Naive thymus-derived CD8-positive, alpha-beta T cell (primary cell): ENCODE data around the gene SLC38A5. TPM values are rescaled to one million over a fixed set of nuclear protein-coding genes. Genes with fewer than 3 reads are reported as not detected.
"Not testable (repeated sequence)": the region's sequence is repeated elsewhere in the genome, so short reads cannot be mapped to it uniquely, and the experiment has no call there.

Source experiments
- ATAC-seq, 2 donors: fragments of 150-1000 bp; cut with Tn5 transposase in 1 of 2; sonication (Bioruptor Pico), chemical (Tn5 transposase) in 1 of 2; 1 replicate in 1 of 2; 2 replicates in 1 of 2; pipeline ENCODE4 v1.10.0; 2021; ENCODE audit warnings: mild to moderate bottlenecking in 2 of 2, moderate library complexity in 2 of 2
- POLR2A ChIA-PET: fragments of 350-600 bp; sonication (Branson Sonifier 250); formaldehyde crosslinking; loops from one replicate; lab custom pipeline; 2021; ENCODE audit warnings: antibody characterized with exemption; lab: Charles Lee
- DNase-seq, 10 donors: peaks; one replicate each; pipeline versions ENCODE4 v3.0.0 to v3.0.0-alpha.2; 2020 to 2022
- H3K27ac Mint-ChIP-seq, 10 donors: one replicate each; pipeline ENCODE4 v1.8.0; 2020 to 2022; ENCODE audit warnings: mild to moderate bottlenecking in 10 of 10, mixed read lengths in 10 of 10, moderate library complexity in 4 of 10, inconsistent platforms in 1 of 10
- H3K27me3 Mint-ChIP-seq, 5 donors: one replicate each; pipeline ENCODE4 v1.8.0; 2021 to 2022; ENCODE audit warnings: mixed read lengths in 5 of 5
- H3K36me3 Mint-ChIP-seq, 3 donors: one replicate each; pipeline ENCODE4 v1.8.0; 2020 to 2022; ENCODE audit warnings: mixed read lengths in 3 of 3, mild to moderate bottlenecking in 2 of 3, inconsistent platforms in 1 of 3
- H3K4me1 Mint-ChIP-seq, 4 donors: one replicate each; pipeline ENCODE4 v1.8.0; 2021 to 2022; ENCODE audit warnings: mixed read lengths in 4 of 4
- H3K4me3 Mint-ChIP-seq, 10 donors: one replicate each; pipeline ENCODE4 v1.8.0; 2020 to 2022; ENCODE audit warnings: mild to moderate bottlenecking in 10 of 10, mixed read lengths in 10 of 10, moderate library complexity in 6 of 10, inconsistent platforms in 1 of 10
- H3K9me3 Mint-ChIP-seq, 9 donors: one replicate each; pipeline ENCODE4 v1.8.0; 2020 to 2022; ENCODE audit warnings: mixed read lengths in 9 of 9, mild to moderate bottlenecking in 3 of 9, inconsistent platforms in 1 of 9, moderate library complexity in 1 of 9
- polyA plus RNA-seq, 3 donors: library from polyadenylated mRNA; unstranded; fragments of 300-500 nt; fragmentation: Illumina TruSeq; gene quantifications; one replicate each; pipeline ENCODE4 v1.2.3, GENCODE V29; 2021
- total RNA-seq, 8 experiments: library from RNA in 2 of 8; stranded (reverse) in 2 of 8; gene quantifications; one replicate each; pipeline ENCODE4 v1.2.3 and lab custom pipeline; 2021 to 2026

Gene SLC38A5
- total RNA-seq (10 to 100 TPM; 17.0 to 18.2 TPM), polyA plus RNA-seq (10 to 100 TPM; 11.9 to 18.6 (median 14.0) TPM), total RNA-seq (lab: John Stamatoyannopoulos, UW) (8.7 to 121 (median 11.2) reads per million in 6 experiments)

DNA sequence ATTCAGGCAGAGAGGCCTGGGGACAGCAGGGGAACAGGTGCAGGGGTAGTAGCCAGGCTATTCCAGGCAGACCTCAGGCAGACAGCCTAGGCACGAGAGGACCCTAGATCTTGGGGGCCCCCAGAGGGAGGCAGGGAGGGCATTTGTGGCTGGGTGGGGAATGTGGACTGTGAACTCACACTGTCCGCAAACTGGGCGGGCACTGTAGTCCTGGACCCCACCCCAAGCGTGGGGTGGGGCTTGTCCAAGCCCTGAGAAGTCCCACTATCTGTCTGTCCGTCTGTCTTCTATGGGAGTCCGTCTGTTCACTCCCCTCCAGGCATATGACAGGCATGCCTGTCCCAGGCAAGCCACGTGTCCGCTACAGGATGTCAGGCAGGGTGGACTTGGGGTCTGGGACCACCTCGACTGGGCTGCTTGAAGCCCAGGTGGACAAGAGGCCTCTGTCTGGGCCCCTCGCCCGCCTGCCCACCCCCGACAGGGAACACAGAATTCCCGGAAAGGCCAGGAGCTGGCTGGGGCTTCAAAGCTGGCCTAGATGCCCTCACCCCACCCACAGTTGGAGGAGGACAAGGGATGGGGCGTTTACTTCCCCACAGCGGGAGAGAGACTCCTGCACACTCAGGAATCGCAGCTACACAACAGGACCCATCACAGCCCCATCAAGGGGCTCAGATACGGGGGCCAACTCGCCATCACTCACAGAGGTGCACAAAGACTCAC lies at the start of gene SLC38A5:
Gene SLC38A5, minus strand, starts transcription at position 151 of the 723 bp plus-strand sequence. CDS start 2,336 bp downstream, outside the sequence.
- H3K27me3 Mint-ChIP-seq: no peaks in the 10 kb centered on the region

DNA sequence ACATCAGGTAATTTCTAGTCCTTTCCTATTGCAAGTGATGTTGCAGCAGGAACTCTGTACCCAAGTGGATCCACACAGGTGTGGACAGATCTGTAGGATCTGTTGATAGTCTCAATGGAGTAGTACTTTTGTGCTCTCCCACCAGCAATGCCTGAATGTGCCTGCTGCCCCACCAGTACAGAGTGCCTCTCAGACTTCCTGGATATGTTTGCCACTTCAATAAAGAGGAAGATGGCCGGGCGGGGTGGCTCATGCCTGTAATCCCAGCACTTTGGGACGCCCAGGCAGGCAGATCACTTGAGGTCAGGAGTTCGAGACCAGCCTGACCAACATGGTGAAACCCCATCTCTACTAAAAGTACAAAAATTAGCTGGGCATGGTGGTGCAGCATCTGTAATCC lies 49.4 kb upstream of the SLC38A5 start:
- ATAC-seq, POLR2A ChIA-PET, H3K27me3 Mint-ChIP-seq, H3K4me3 Mint-ChIP-seq, DNase-seq, H3K9me3 Mint-ChIP-seq: not testable (repeated sequence)
- Mint-ChIP-seq H3K4me1 (peaks cover 13 to 38% (median 31%) of the 10 kb centered on the region in 4 donors), H3K27ac (peak overlapping the region in 7 of 10 donors; percentile 13 to 94 (median 57)), H3K36me3 (peaks cover 0 to 18% (median 2%) of the 10 kb centered on the region in 3 donors)

More for the DNA sequence above, at the start of gene SLC38A5:
- POLR2A ChIA-PET: interaction anchor here (1.3 kb wide), 1 partner anchor 104 kb away, joined by 3 read pairs; the partner anchor contains the start of gene RBM3
- peaks cover 0 to 6% (median 0%) of the 10 kb centered on the region in 3 donors for H3K36me3 Mint-ChIP-seq
- peaks cover 17 to 42% (median 29%) of the 10 kb centered on the region in 4 donors for H3K4me1 Mint-ChIP-seq
- peak within 1 kb of the TSS; percentile 67 to 96 (median 90) for H3K27ac Mint-ChIP-seq
- H3K4me3 Mint-ChIP-seq: peak within 1 kb of the TSS; percentile 86 to 96 (median 91)
- ATAC-seq (no peak), DNase-seq (no peak)
- no peaks in the 10 kb centered on the region for H3K9me3 Mint-ChIP-seq

GRCh38 chrX:48516987-48517386 lies 46.9 kb upstream of the SLC38A5 start:
- Mint-ChIP-seq H3K36me3 (peaks cover 0 to 15% (median 2%) of the 10 kb centered on the region in 3 donors), H3K9me3 (no peaks in the 10 kb centered on the region), H3K4me3 (no peak overlapping the region), H3K27me3 (no peaks in the 10 kb centered on the region), H3K27ac (peak overlapping the region in 2 of 10 donors; percentile 24 to 77), H3K4me1 (peaks cover 11 to 35% (median 28%) of the 10 kb centered on the region in 4 donors)
- no peak for ATAC-seq
- DNase-seq: no peak
- POLR2A ChIA-PET: no interaction called here

DNA sequence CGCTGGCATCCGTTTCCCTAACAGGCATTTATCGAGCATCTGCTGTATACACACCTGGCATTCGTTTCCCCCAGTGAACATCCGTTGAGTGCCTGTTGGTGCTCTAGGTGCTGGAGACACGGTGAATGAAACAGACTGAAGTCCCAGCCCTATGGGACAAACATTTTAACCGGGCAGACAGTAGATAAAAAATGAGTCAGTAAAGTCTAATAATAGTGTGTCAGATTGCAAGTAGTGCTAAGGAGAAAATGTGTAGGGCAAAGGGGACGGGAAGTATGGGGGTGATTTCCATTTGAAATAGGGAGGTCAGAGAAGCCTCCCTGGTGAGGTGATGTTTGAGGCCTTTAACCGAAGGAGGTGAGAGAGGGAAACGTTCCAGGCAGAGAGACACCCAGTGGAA lies 46.2 kb upstream of the SLC38A5 start:
- peak overlapping the region in 3 of 10 donors; percentile 22 to 77 (median 77) for H3K27ac Mint-ChIP-seq
- no peak for DNase-seq
- ATAC-seq: no peak
- H3K9me3 Mint-ChIP-seq: no peaks in the 10 kb centered on the region
- H3K27me3 Mint-ChIP-seq: no peaks in the 10 kb centered on the region
- H3K36me3 Mint-ChIP-seq: peaks cover 0 to 15% (median 2%) of the 10 kb centered on the region in 3 donors
- H3K4me1 Mint-ChIP-seq: peaks cover 13 to 37% (median 26%) of the 10 kb centered on the region in 4 donors
- H3K4me3 Mint-ChIP-seq: peak overlapping the region in 1 of 10 donors; percentile 31
- POLR2A ChIA-PET: no interaction called here

DNA sequence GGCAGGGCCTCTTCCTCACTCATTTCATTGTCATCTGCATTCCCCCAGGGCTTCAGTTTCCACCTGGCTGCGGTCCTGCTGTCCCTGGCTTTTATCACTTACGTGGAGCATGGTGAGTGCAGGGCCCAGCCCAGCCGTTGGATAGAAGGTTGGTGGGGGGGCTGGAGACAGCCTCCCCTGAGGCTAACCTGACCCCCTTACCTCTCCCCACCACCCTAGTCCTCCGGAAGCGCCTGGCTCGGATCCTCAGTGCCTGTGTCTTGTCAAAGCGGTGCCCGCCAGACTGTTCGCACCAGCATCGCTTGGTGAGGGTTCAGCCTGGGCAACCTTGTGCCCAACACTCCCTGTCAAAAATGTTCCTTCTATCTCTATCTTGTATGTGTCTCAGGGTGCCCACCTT lies 45.8 kb upstream of the SLC38A5 start:
- Mint-ChIP-seq H3K4me1 (peaks cover 12 to 36% (median 26%) of the 10 kb centered on the region in 4 donors), H3K36me3 (peaks cover 0 to 15% (median 2%) of the 10 kb centered on the region in 3 donors), H3K27me3 (no peaks in the 10 kb centered on the region), H3K27ac (peak overlapping the region in 2 of 10 donors; percentile 28 to 77), H3K9me3 (no peaks in the 10 kb centered on the region), H3K4me3 (no peak overlapping the region)
- POLR2A ChIA-PET: no interaction called here
- DNase-seq (no peak), ATAC-seq (no peak)

DNA sequence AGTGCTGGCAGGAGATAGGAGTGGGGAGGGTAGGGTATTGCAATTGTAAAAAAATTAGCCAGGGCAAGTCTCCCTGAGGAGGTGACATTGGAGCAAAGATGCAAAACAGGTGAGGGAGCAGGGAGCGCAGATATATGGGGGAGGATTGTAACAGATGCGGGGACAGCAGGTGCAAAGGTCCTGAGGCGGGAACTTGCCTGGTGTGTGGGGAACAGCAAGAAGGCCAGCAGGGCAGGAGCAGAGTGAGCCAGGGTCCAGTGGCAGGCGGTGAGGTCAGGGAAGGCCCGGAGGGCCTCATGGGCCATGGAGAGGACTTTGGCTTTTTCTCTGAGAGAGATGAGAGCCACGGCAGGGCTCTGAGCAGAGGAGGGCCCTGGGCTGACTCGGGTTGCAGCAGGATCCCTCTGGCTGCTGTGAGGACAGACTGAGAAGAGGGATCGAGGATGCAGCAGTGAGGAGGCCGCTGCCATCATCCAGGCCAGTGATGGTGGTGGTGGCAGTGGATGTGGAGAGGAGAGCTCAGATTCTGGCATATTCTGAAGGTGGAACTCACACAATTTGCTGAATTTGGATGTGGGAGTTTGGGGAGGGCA lies 44.9 kb upstream of the SLC38A5 start:
- Mint-ChIP-seq H3K4me3 (no peak overlapping the region), H3K27ac (peak overlapping the region in 3 of 10 donors; percentile 14 to 66 (median 47)), H3K9me3 (no peaks in the 10 kb centered on the region), H3K4me1 (peaks cover 12 to 35% (median 25%) of the 10 kb centered on the region in 4 donors), H3K36me3 (peaks cover 0 to 15% (median 2%) of the 10 kb centered on the region in 3 donors), H3K27me3 (no peaks in the 10 kb centered on the region)
- DNase-seq (no peak), ATAC-seq (no peak)
- POLR2A ChIA-PET: interaction anchor here (1.0 kb wide), 1 partner anchor 13 kb away, joined by 3 read pairs; no protein-coding TSS in a partner anchor

DNA sequence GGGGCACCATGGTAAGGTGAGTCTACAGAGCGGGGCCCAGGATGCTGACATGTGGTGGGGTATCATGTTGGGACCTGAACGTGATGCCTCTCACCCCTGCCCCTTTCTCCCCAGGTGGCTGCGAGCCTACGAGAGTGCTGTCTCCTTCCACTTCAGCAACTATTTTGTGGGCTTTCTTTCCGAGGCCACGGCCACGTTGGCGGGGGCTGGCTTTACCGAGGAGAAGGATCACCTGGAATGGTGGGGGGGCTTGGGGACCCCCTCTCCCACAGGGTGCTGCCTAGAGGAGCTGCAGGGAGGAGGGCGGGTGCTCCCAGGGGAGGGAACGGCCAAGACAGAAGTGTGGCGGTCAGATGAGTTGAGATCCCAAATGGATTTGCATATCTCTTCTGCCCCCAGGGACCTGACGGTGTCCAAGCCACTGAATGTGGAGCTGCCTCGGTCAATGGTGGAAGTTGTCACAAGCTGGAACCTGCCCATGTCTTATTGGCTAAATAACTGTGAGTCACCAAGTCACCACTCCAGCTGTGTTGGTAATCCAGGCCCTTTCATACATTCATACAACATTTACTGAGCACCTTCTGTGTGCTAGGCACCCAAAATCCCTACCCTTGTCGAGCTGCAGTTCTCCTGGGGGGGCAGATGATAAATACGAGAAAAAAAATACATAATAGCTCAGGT lies 44.2 kb upstream of the SLC38A5 start:
- Mint-ChIP-seq H3K27me3 (no peaks in the 10 kb centered on the region), H3K27ac (peak overlapping the region in 1 of 10 donors; percentile 12), H3K36me3 (peaks cover 0 to 15% (median 2%) of the 10 kb centered on the region in 3 donors), H3K4me3 (no peak overlapping the region), H3K4me1 (peaks cover 17 to 33% (median 26%) of the 10 kb centered on the region in 4 donors), H3K9me3 (no peaks in the 10 kb centered on the region)
- DNase-seq (no peak), ATAC-seq (no peak)
- POLR2A ChIA-PET: interaction anchor here (1.0 kb wide), 1 partner anchor 12 kb away, joined by 3 read pairs; no protein-coding TSS in a partner anchor

- POLR2A ChIA-PET: interaction anchor here (1.0 kb wide), 1 partner anchor 11 kb away, joined by 3 read pairs; no protein-coding TSS in a partner anchor
- no peak overlapping the region for H3K4me3 Mint-ChIP-seq
- peaks cover 0 to 15% (median 2%) of the 10 kb centered on the region in 3 donors for H3K36me3 Mint-ChIP-seq
- H3K27ac Mint-ChIP-seq: no peak overlapping the region
- no peaks in the 10 kb centered on the region for H3K27me3 Mint-ChIP-seq
- H3K4me1 Mint-ChIP-seq: peaks cover 17 to 35% (median 25%) of the 10 kb centered on the region in 4 donors
- ATAC-seq: no peak
- no peaks in the 10 kb centered on the region for H3K9me3 Mint-ChIP-seq
- no peak for DNase-seq
Observed at GRCh38 chrX:48513670-48514069, 43.6 kb upstream of the SLC38A5 start.

- ATAC-seq: no peak
- Mint-ChIP-seq H3K27me3 (no peaks in the 10 kb centered on the region), H3K4me1 (peaks cover 17 to 38% (median 28%) of the 10 kb centered on the region in 4 donors), H3K4me3 (no peak overlapping the region), H3K36me3 (peaks cover 0 to 15% (median 2%) of the 10 kb centered on the region in 3 donors), H3K9me3 (no peaks in the 10 kb centered on the region), H3K27ac (no peak overlapping the region)
- POLR2A ChIA-PET: no interaction called here
- DNase-seq: no peak
Observed at GRCh38 chrX:48512371-48512935, 42.4 kb upstream of the SLC38A5 start.

- Mint-ChIP-seq H3K36me3 (peaks cover 0 to 15% (median 2%) of the 10 kb centered on the region in 3 donors), H3K4me1 (peaks cover 15 to 35% (median 24%) of the 10 kb centered on the region in 4 donors), H3K9me3 (no peaks in the 10 kb centered on the region), H3K4me3 (no peak overlapping the region), H3K27me3 (no peaks in the 10 kb centered on the region), H3K27ac (peak overlapping the region in 1 of 10 donors; percentile 72)
- DNase-seq (no peak), ATAC-seq (no peak)
- POLR2A ChIA-PET: no interaction called here
Observed at GRCh38 chrX:48511560-48511959, 41.5 kb upstream of the SLC38A5 start.

DNA sequence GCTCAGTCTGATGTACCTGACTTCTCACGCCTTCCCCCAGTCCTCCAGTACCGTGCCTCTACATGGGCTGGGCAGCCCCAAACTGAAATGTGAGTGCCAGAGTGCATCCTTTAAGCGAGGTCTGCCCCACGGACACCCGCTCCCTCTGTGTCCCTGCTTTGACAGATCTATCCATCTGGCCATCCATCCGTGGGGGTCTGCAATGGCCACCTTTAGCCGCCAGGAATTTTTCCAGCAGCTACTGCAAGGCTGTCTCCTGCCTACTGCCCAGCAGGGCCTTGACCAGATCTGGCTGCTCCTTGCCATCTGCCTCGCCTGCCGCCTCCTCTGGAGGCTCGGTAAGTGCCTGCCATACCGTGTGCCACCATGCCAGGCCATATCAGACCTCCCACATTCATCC lies 39.6 kb upstream of the SLC38A5 start:
- DNase-seq (no peak), ATAC-seq (no peak)
- H3K27me3 Mint-ChIP-seq: no peaks in the 10 kb centered on the region
- H3K9me3 Mint-ChIP-seq: no peaks in the 10 kb centered on the region
- peaks cover 13 to 31% (median 22%) of the 10 kb centered on the region in 4 donors for H3K4me1 Mint-ChIP-seq
- H3K4me3 Mint-ChIP-seq: peak overlapping the region; percentile 86 to 96 (median 88)
- H3K27ac Mint-ChIP-seq: peak overlapping the region; percentile 83 to 96 (median 91)
- POLR2A ChIA-PET: interaction anchor here (0.9 to 1.7 kb wide), 3 partner anchors 29 to 65 kb away, joined by 3 to 6 read pairs (median 3); partner anchors contain the start of genes RBM3 and TBC1D25
- H3K36me3 Mint-ChIP-seq: peaks cover 0 to 5% (median 0%) of the 10 kb centered on the region in 3 donors

GRCh38 chrX:48509245-48509590 lies 39.2 kb upstream of the SLC38A5 start:
- DNase-seq (peak in 3 of 10 donors; percentile 6 to 19 (median 15)), ATAC-seq (peak; percentile 22 to 56)
- Mint-ChIP-seq H3K27ac (peak overlapping the region; percentile 83 to 96 (median 91)), H3K4me3 (peak overlapping the region; percentile 86 to 96 (median 88)), H3K9me3 (no peaks in the 10 kb centered on the region), H3K4me1 (peaks cover 13 to 31% (median 22%) of the 10 kb centered on the region in 4 donors), H3K36me3 (peaks cover 0 to 3% (median 0%) of the 10 kb centered on the region in 3 donors), H3K27me3 (no peaks in the 10 kb centered on the region)
- POLR2A ChIA-PET: interaction anchor here (1.6 to 1.7 kb wide), 2 partner anchors 30 to 31 kb away, joined by 3 to 6 read pairs; partner anchors contain the start of gene TBC1D25
